ENCODE data around the gene NONO.

GRCh38 chrX:71251466-71251973 is 31.9 kb upstream of the NONO start:
- TF ChIP-seq, protein P1, sequence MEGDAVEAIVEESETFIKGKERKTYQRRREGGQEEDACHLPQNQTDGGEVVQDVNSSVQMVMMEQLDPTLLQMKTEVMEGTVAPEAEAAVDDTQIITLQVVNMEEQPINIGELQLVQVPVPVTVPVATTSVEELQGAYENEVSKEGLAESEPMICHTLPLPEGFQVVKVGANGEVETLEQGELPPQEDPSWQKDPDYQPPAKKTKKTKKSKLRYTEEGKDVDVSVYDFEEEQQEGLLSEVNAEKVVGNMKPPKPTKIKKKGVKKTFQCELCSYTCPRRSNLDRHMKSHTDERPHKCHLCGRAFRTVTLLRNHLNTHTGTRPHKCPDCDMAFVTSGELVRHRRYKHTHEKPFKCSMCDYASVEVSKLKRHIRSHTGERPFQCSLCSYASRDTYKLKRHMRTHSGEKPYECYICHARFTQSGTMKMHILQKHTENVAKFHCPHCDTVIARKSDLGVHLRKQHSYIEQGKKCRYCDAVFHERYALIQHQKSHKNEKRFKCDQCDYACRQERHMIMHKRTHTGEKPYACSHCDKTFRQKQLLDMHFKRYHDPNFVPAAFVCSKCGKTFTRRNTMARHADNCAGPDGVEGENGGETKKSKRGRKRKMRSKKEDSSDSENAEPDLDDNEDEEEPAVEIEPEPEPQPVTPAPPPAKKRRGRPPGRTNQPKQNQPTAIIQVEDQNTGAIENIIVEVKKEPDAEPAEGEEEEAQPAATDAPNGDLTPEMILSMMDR (IDR thresholded peaks at IDR 0.05; ENCODE audit: low read depth, low read length), result no peak
- no peak for TF ChIP-seq EZH2phosphoT487 (IDR thresholded peaks at IDR 0.05; ENCODE audit: low read depth)

Data from OCI-LY3 (cell line).